HG03045 (cell line): Measurements from ENCODE around the gene CCDC157.

ENCODE experiments used
- ATAC-seq: cut with Tn5 transposase; IDR thresholded peaks from one replicate; pipeline ENCODE4 v1.9.1; 2021; ENCODE audit warnings: mild to moderate bottlenecking, moderate library complexity; ENCODE audit not compliant: unreplicated experiment

Gene CCDC157

GRCh38 chr22:30356449-30357235, at the start of gene CCDC157, which contains the start of gene SF3A1:
Gene CCDC157 (plus strand): TSS chr22:30357007. CDS start chr22:30366001, 8,994 bp downstream.
Gene SF3A1 (minus strand): TSS chr22:30356894. CDS start chr22:30356792, 102 bp downstream.
- peak; percentile 91 for ATAC-seq

GRCh38 chr22:30307041-30307574, 49.7 kb upstream of the CCDC157 start:
- ATAC-seq = no peak

- no peak for ATAC-seq
Measured at GRCh38 chr22:30308093-30308492, 48.7 kb upstream of the CCDC157 start.

GRCh38 chr22:30308518-30309230, 48.1 kb upstream of the CCDC157 start:
- ATAC-seq = no peak

- ATAC-seq = no peak
Measured at GRCh38 chr22:30309951-30310741, 46.7 kb upstream of the CCDC157 start.

- no peak for ATAC-seq
Measured at GRCh38 chr22:30310881-30311771, 45.7 kb upstream of the CCDC157 start.

- no peak for ATAC-seq
Measured at GRCh38 chr22:30312053-30312452, 44.8 kb upstream of the CCDC157 start.

- no peak for ATAC-seq
Measured at GRCh38 chr22:30313527-30314363, 43.1 kb upstream of the CCDC157 start.

GRCh38 chr22:30314915-30315314, 41.9 kb upstream of the CCDC157 start:
- ATAC-seq = no peak

- no peak for ATAC-seq
Measured at GRCh38 chr22:30315962-30316576, 40.7 kb upstream of the CCDC157 start.

- ATAC-seq = no peak
Measured at GRCh38 chr22:30317778-30318177, 39.0 kb upstream of the CCDC157 start.

GRCh38 chr22:30318799-30319419, 37.9 kb upstream of the CCDC157 start:
- no peak for ATAC-seq

GRCh38 chr22:30320021-30320556, 36.7 kb upstream of the CCDC157 start:
- no peak for ATAC-seq

- ATAC-seq = no peak
Measured at GRCh38 chr22:30321461-30321860, 35.3 kb upstream of the CCDC157 start.

- ATAC-seq = no peak
Measured at GRCh38 chr22:30323246-30323645, 33.6 kb upstream of the CCDC157 start.

- ATAC-seq = no peak
Measured at GRCh38 chr22:30324014-30324730, 32.6 kb upstream of the CCDC157 start.

- no peak for ATAC-seq
Measured at GRCh38 chr22:30325065-30325720, 31.6 kb upstream of the CCDC157 start.
